BLaER1 treated with 17β-estradiol and CSF1 and Interleukin-3, amounts not matched to agents 10 nM and 100 nM (cell line): ENCODE measurements around the gene RDH5.
"Not testable (repeated sequence)": the region's sequence is repeated elsewhere in the genome, so short reads cannot be mapped to it uniquely, and the experiment has no call there.

Experiments used
- H3K27ac ChIP-seq, 11 experiments: shearing (Covaris generic); formaldehyde crosslinking; 2 replicates each; pipeline ENCODE4 v1.8.1; 2022
- H3K27me3 ChIP-seq, 11 experiments: shearing (Covaris generic); formaldehyde crosslinking; 2 replicates each; pipeline ENCODE4 v1.8.1; 2022
- H3K36me3 ChIP-seq, 11 experiments: shearing (Covaris generic); formaldehyde crosslinking; 2 replicates each; pipeline ENCODE4 v1.8.1; 2022
- H3K4me1 ChIP-seq, 10 experiments: shearing (Covaris generic); formaldehyde crosslinking; 2 replicates each; pipeline ENCODE4 v1.8.1; 2022
- H3K4me2 ChIP-seq, 11 experiments: shearing (Covaris generic); formaldehyde crosslinking; 2 replicates each; pipeline ENCODE4 v1.8.1; 2022
- H3K4me3 ChIP-seq, 10 experiments: shearing (Covaris generic); formaldehyde crosslinking; 2 replicates each; pipeline ENCODE4 v1.8.1; 2022
- H3K9ac ChIP-seq, 11 experiments: shearing (Covaris generic); formaldehyde crosslinking; 2 replicates each; pipeline ENCODE4 v1.8.1; 2022
- H3K9me3 ChIP-seq, 11 experiments: shearing (Covaris generic); formaldehyde crosslinking; replicated peaks in 1 of 11; 2 replicates each; pipeline ENCODE4 v1.8.1; 2022
- H4K20me1 ChIP-seq, 11 experiments: shearing (Covaris generic); formaldehyde crosslinking; 2 replicates each; pipeline ENCODE4 v1.8.1; 2022
- Cebpa-rat ChIP-seq, 11 experiments: shearing (Covaris generic); IDR thresholded peaks; 2 replicates each; pipeline ENCODE4 v1.8.1; 2022

The RDH5 gene

GRCh38 chr12:55757701-55758100, 37.5 kb downstream of the RDH5 start:
- Histone ChIP-seq H3K9ac (peak overlapping the region in 2 of 11 experiments; percentile 12 to 21; a peak in 2 of 22 replicates), H4K20me1 (peaks cover 0 to 66% (median 24%) of the 10 kb centered on the region in 11 experiments; a peak in 12 of 22 replicates), H3K4me3 (no peak overlapping the region), H3K27me3 (no peaks in the 10 kb centered on the region), H3K36me3 (peaks cover 97 to 100% (median 99%) of the 10 kb centered on the region in 11 experiments), H3K27ac (no peak overlapping the region), H3K4me1 (peaks cover 0 to 28% (median 5%) of the 10 kb centered on the region in 10 experiments; a peak in 9 of 20 replicates), H3K9me3 (peaks cover 0 to 9% (median 0%) of the 10 kb centered on the region in 11 experiments; a peak in 1 of 22 replicates), H3K4me2 (no peak overlapping the region)
- TF ChIP-seq Cebpa-rat (IDR thresholded peaks at IDR 0.05) = no peak

- H3K4me1 ChIP-seq = peaks cover 0 to 28% (median 5%) of the 10 kb centered on the region in 10 experiments; a peak in 9 of 20 replicates
- H3K9ac ChIP-seq, H3K27ac ChIP-seq, H3K9me3 ChIP-seq, H3K4me3 ChIP-seq, H3K4me2 ChIP-seq, H3K27me3 ChIP-seq: not testable (repeated sequence)
- H3K36me3 ChIP-seq = peaks cover 97 to 100% (median 99%) of the 10 kb centered on the region in 11 experiments
- peaks cover 0 to 66% (median 26%) of the 10 kb centered on the region in 11 experiments; a peak in 12 of 22 replicates for H4K20me1 ChIP-seq
These were observed 38.4 kb downstream of the RDH5 start for GRCh38 chr12:55758575-55758974.

GRCh38 chr12:55760663-55761062, 40.5 kb downstream of the RDH5 start:
- Histone ChIP-seq H3K9ac (no peak overlapping the region), H3K27ac (no peak overlapping the region; a peak in 1 of 22 replicates), H3K4me3 (no peak overlapping the region), H3K4me2 (peak overlapping the region in 1 of 11 experiments; percentile 37; a peak in 1 of 22 replicates), H3K9me3 (peaks cover 0 to 9% (median 0%) of the 10 kb centered on the region in 11 experiments; a peak in 1 of 22 replicates), H3K27me3 (no peaks in the 10 kb centered on the region), H4K20me1 (peaks cover 0 to 68% (median 29%) of the 10 kb centered on the region in 11 experiments; a peak in 13 of 22 replicates), H3K36me3 (peaks cover 95 to 100% (median 99%) of the 10 kb centered on the region in 11 experiments), H3K4me1 (peaks cover 0 to 28% (median 5%) of the 10 kb centered on the region in 10 experiments; a peak in 9 of 20 replicates)
- no peak for TF ChIP-seq Cebpa-rat (IDR thresholded peaks at IDR 0.05)

DNA sequence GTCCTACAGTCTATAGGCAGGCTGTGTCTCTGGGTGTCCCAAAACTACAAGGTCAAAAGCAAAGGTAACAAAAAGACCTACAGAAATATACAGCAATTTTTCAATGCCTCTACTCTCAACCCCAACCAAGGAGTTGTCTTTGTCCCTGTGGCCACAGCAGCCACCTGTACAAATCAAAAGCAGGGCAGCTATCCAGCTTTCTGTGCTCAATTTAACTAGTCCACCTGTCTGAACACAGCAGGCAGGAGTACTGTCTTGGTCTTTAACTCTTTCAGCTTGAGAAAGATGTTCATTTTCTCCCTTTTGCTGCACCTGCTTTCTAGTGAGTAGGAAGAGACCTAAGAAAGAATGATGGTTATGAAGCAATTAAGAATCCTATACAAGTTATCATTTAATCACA, 42.5 kb downstream of the RDH5 start:
- peaks cover 0 to 75% (median 29%) of the 10 kb centered on the region in 11 experiments; a peak in 13 of 22 replicates for H4K20me1 ChIP-seq
- no peak overlapping the region for H3K9ac ChIP-seq
- H3K4me2 ChIP-seq = no peak overlapping the region
- peaks cover 0 to 9% (median 0%) of the 10 kb centered on the region in 11 experiments; a peak in 1 of 22 replicates for H3K9me3 ChIP-seq
- H3K36me3 ChIP-seq = peaks cover 91 to 100% (median 97%) of the 10 kb centered on the region in 11 experiments
- no peaks in the 10 kb centered on the region for H3K27me3 ChIP-seq
- TF ChIP-seq Cebpa-rat (IDR thresholded peaks at IDR 0.05) = no peak
- no peak overlapping the region for H3K4me3 ChIP-seq
- peaks cover 0 to 28% (median 5%) of the 10 kb centered on the region in 10 experiments; a peak in 9 of 20 replicates for H3K4me1 ChIP-seq
- H3K27ac ChIP-seq = no peak overlapping the region

- Histone ChIP-seq H3K9me3 (no peaks in the 10 kb centered on the region), H3K27me3 (no peaks in the 10 kb centered on the region), H4K20me1 (peaks cover 0 to 78% (median 44%) of the 10 kb centered on the region in 11 experiments; a peak in 14 of 22 replicates), H3K4me2 (no peak overlapping the region), H3K36me3 (peaks cover 85 to 100% (median 95%) of the 10 kb centered on the region in 11 experiments), H3K4me1 (peaks cover 0 to 14% (median 3%) of the 10 kb centered on the region in 10 experiments; a peak in 9 of 20 replicates), H3K27ac (no peak overlapping the region), H3K4me3 (no peak overlapping the region), H3K9ac (no peak overlapping the region)
- TF ChIP-seq Cebpa-rat (IDR thresholded peaks at IDR 0.05) = no peak
These were observed 45.6 kb downstream of the RDH5 start for GRCh38 chr12:55765736-55766290.

DNA sequence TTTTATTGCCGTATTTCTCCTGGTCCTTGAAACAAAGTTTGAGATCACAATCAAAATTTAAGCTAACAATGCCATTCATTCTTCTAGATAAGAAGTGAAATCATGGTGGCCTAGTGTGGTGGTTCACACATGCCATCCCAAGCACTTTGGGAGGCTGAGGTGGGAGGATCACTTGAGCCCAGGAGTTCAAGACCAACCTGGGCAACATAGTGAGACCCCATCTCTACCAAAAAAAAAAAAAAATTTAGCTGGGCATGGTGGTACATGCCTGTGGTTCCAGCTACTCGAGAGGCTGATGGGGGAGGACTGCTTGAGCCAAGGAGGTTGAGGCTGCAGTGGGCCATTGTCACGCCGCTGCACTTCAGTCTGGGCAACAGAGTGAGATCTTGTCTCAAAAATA, 47.0 kb downstream of the RDH5 start:
- H3K36me3 ChIP-seq = peaks cover 85 to 100% (median 96%) of the 10 kb centered on the region in 11 experiments
- H3K9me3 ChIP-seq = no peaks in the 10 kb centered on the region
- peaks cover 0 to 1% (median 0%) of the 10 kb centered on the region in 10 experiments; a peak in 1 of 20 replicates for H3K4me1 ChIP-seq
- no peaks in the 10 kb centered on the region for H3K27me3 ChIP-seq
- no peak for TF ChIP-seq Cebpa-rat (IDR thresholded peaks at IDR 0.05)
- H3K4me2 ChIP-seq = no peak overlapping the region
- no peak overlapping the region for H3K9ac ChIP-seq
- no peak overlapping the region for H3K27ac ChIP-seq
- peaks cover 5 to 78% (median 44%) of the 10 kb centered on the region in 11 experiments; a peak in 16 of 22 replicates for H4K20me1 ChIP-seq
- H3K4me3 ChIP-seq = no peak overlapping the region

GRCh38 chr12:55771736-55772135, 51.5 kb downstream of the RDH5 start:
- H3K9ac ChIP-seq = no peak overlapping the region
- H4K20me1 ChIP-seq = peaks cover 6 to 84% (median 38%) of the 10 kb centered on the region in 11 experiments; a peak in 18 of 22 replicates
- TF ChIP-seq Cebpa-rat (IDR thresholded peaks at IDR 0.05) = no peak
- H3K4me3 ChIP-seq = no peak overlapping the region
- H3K36me3 ChIP-seq = peaks cover 86 to 100% (median 96%) of the 10 kb centered on the region in 11 experiments
- H3K4me2 ChIP-seq = no peak overlapping the region
- no peaks in the 10 kb centered on the region for H3K27me3 ChIP-seq
- H3K27ac ChIP-seq = no peak overlapping the region
- H3K9me3 ChIP-seq = no peaks in the 10 kb centered on the region
- no peaks in the 10 kb centered on the region for H3K4me1 ChIP-seq
